HCT116 (cell line): Measurements from ENCODE around the gene RASGRF1. TPM values are rescaled to one million over a fixed set of nuclear protein-coding genes. Genes with fewer than 3 reads are reported as not detected.

ENCODE experiments used
- ATAC-seq: fragments of 200-7000 bp; cut with Tn5 transposase; 2 replicates; pipeline ENCODE4 v1.9.1; 2020; ENCODE audit warnings: mild to moderate bottlenecking, moderate library complexity
- BruUV-seq: library from RNA; stranded (reverse); fragments of 400-500 nt; replicated peaks from 2 replicates; lab custom pipeline; 2021; lab: Mats Ljungman, UMichigan
- CTCF ChIA-PET: fragments of 300-600 bp; sonication (Branson Sonifier 250); formaldehyde crosslinking; loops from one replicate; lab custom pipeline; 2021; ENCODE audit warnings: antibody characterized with exemption; lab: Charles Lee
- POLR2A ChIA-PET: fragments of 300-600, 350-600 bp; sonication (Branson Sonifier 250); formaldehyde crosslinking; loops from one replicate; lab custom pipeline; 2021; ENCODE audit warnings: antibody characterized with exemption; lab: Charles Lee
- RAD21 ChIA-PET, 2 experiments: fragments of 300-600 bp; sonication (Branson Sonifier 250); formaldehyde crosslinking; loops; one replicate each; lab custom pipeline; 2023; ENCODE audit warnings: low total read pairs in 2 of 2; ENCODE audit not compliant: uncharacterized antibody in 2 of 2, unreplicated experiment in 2 of 2, low non-redundant PET in 1 of 2; lab: Charles Lee
- DNase-seq: peaks from one replicate; pipeline ENCODE4 v3.0.0-alpha.2; 2010; ENCODE audit warnings: low read depth, low spot score
- H2AFZ ChIP-seq: fragments of 200-600 bp; shearing (Covaris generic), sonication (generic); 2 replicates; pipeline ENCODE4 v1.6.1; 2017; ENCODE audit warnings: low read depth, mixed run types, mixed read lengths, antibody characterized with exemption, low read length; ENCODE audit not compliant: poor library complexity, severe bottlenecking
- H3K27ac ChIP-seq: 2 replicates; pipeline ENCODE4 v1.5.1; 2012; ENCODE audit warnings: low read depth, low read length
- H3K27me3 ChIP-seq: fragments of 200-600 bp; sonication (generic); 2 replicates; pipeline ENCODE4 v1.6.1; 2016; ENCODE audit warnings: mixed run types, low read length, mixed read lengths; ENCODE audit not compliant: insufficient read depth
- H3K36me3 ChIP-seq, 2 experiments: fragments of 200-500 bp in 1 of 2; fragments of 200-600 bp in 1 of 2; sonication (Bioruptor generic) in 1 of 2; sonication (generic) in 1 of 2; 2 replicates each; pipeline versions ENCODE4 v1.5.1 to v1.6.1; 2014 to 2016; ENCODE audit warnings: low read length in 2 of 2, inconsistent platforms in 1 of 2, mixed read lengths in 1 of 2, mixed run types in 1 of 2; ENCODE audit not compliant: insufficient read depth in 2 of 2, control insufficient read depth in 1 of 2
- H3K4me1 ChIP-seq, 2 experiments: fragments of 200-600 bp in 1 of 2; sonication (generic) in 1 of 2; 2 replicates each; pipeline versions ENCODE4 v1.5.1 to v1.6.1; 2012 to 2017; ENCODE audit warnings: low read length in 2 of 2, inconsistent platforms in 1 of 2, mild to moderate bottlenecking in 1 of 2, mixed read lengths in 1 of 2, mixed run types in 1 of 2, moderate library complexity in 1 of 2; ENCODE audit not compliant: insufficient read depth in 2 of 2, control insufficient read depth in 1 of 2
- H3K4me2 ChIP-seq: fragments of 200-600 bp; sonication (generic); 2 replicates; pipeline ENCODE4 v1.6.1; 2017; ENCODE audit warnings: mixed run types, low read length, mixed read lengths
- H3K4me3 ChIP-seq, 2 experiments: fragments of 200-600 bp in 1 of 2; sonication (generic) in 1 of 2; replicated peaks in 1 of 2; 2 replicates each; pipeline ENCODE4 v1.5.1; 2011 to 2016; ENCODE audit warnings: low read length in 2 of 2, control low read depth in 1 of 2, low read depth in 1 of 2, mild to moderate bottlenecking in 1 of 2, mixed read lengths in 1 of 2, mixed run types in 1 of 2
- H3K79me2 ChIP-seq: fragments of 200-600 bp; sonication (generic); 2 replicates; pipeline ENCODE4 v1.6.1; 2017; ENCODE audit warnings: mild to moderate bottlenecking, mixed run types, low read length, moderate library complexity, mixed read lengths; ENCODE audit not compliant: insufficient read depth
- H3K9ac ChIP-seq: fragments of 200-600 bp; sonication (generic); 2 replicates; pipeline ENCODE4 v1.6.1; 2016; ENCODE audit warnings: low read length, mixed read lengths
- H3K9me2 ChIP-seq: fragments of 200-600 bp; sonication (generic), shearing (Covaris generic); 2 replicates; pipeline ENCODE4 v1.6.1; 2017; ENCODE audit warnings: mixed run types, mild to moderate bottlenecking, moderate library complexity; ENCODE audit not compliant: insufficient read depth
- H3K9me3 ChIP-seq, 2 experiments: fragments of 200-500 bp in 1 of 2; fragments of 200-600 bp in 1 of 2; sonication (Bioruptor generic) in 1 of 2; sonication (generic) in 1 of 2; 2 replicates each; pipeline ENCODE4 v1.6.1; 2014 to 2017; ENCODE audit warnings: low read length in 2 of 2, mixed read lengths in 2 of 2, inconsistent platforms in 1 of 2, low read depth in 1 of 2, mild to moderate bottlenecking in 1 of 2, mixed run types in 1 of 2, moderate library complexity in 1 of 2; ENCODE audit not compliant: control insufficient read depth in 1 of 2, insufficient read depth in 1 of 2
- H4K20me1 ChIP-seq: fragments of 200-600 bp; sonication (generic), shearing (Covaris generic); 2 replicates; pipeline ENCODE4 v1.6.1; 2017; ENCODE audit warnings: mixed run types, mild to moderate bottlenecking, moderate library complexity; ENCODE audit not compliant: insufficient read depth
- ATF3 ChIP-seq: IDR thresholded peaks from 2 replicates; pipeline ENCODE4 v1.6.1; 2012
- CBX3 ChIP-seq: IDR thresholded peaks from 2 replicates; pipeline ENCODE4 v1.6.1; 2012; ENCODE audit warnings: low read depth
- CEBPB ChIP-seq: IDR thresholded peaks from 2 replicates; pipeline ENCODE4 v1.6.1; 2012; ENCODE audit warnings: low read depth
- JUND ChIP-seq: IDR thresholded peaks from 2 replicates; pipeline ENCODE4 v1.6.1; 2012
- RAD21 ChIP-seq: IDR thresholded peaks from 2 replicates; pipeline ENCODE4 v1.6.1; 2012; ENCODE audit warnings: low read depth, mild to moderate bottlenecking
- SIN3A ChIP-seq: IDR thresholded peaks from 2 replicates; pipeline ENCODE4 v1.6.1; 2012; ENCODE audit warnings: low read depth
- SP1 ChIP-seq: IDR thresholded peaks from 2 replicates; pipeline ENCODE4 v1.6.1; 2012; ENCODE audit warnings: low read depth
- SRF ChIP-seq: IDR thresholded peaks from 2 replicates; pipeline ENCODE4 v1.6.1; 2012; ENCODE audit warnings: low read depth
- TCF7L2 ChIP-seq: IDR thresholded peaks from 2 replicates; pipeline ENCODE4 v1.7.0; 2011; ENCODE audit warnings: borderline replicate concordance, inconsistent platforms; ENCODE audit not compliant: insufficient read depth, insufficient read length; ENCODE audit errors: extremely low read depth
- YY1 ChIP-seq: IDR thresholded peaks from 2 replicates; pipeline ENCODE4 v1.6.1; 2011; ENCODE audit warnings: low read length, low read depth, moderate library complexity, mild to moderate bottlenecking; ENCODE audit not compliant: insufficient replicate concordance; ENCODE audit errors: extremely low read depth
- ZFX ChIP-seq: fragments of 450-650 bp; IDR thresholded peaks from 2 replicates; pipeline ENCODE4 v1.6.1; 2017
- ZNF274 ChIP-seq: fragments of 200-500 bp; sonication (Bioruptor generic); IDR thresholded peaks from 2 replicates; pipeline ENCODE4 v1.6.1; 2014; ENCODE audit warnings: mild to moderate bottlenecking, low read depth, low read length, inconsistent platforms
- intact Hi-C: fragments of 100-400 bp; cut with micrococcal nuclease; formaldehyde crosslinking; loops from 2 replicates; pipeline ENCODE4 v1.10.0; 2022
- total RNA-seq: library from RNA; stranded (reverse); gene quantifications from one replicate; pipeline ENCODE4 v1.2.1, GENCODE V29; 2021; ENCODE audit not compliant: unreplicated experiment
- TF ChIP-seq, protein P1 (sequence below): IDR thresholded peaks from 2 replicates; pipeline ENCODE4 v1.6.1; 2012; ENCODE audit warnings: low read depth
- TF ChIP-seq, protein P2 (sequence below), 3 experiments: fragments of 200-600 bp in 1 of 3; sonication (generic) in 1 of 3; IDR thresholded peaks in 2 of 3; conservative IDR thresholded peaks in 1 of 3; 2 replicates each; pipeline ENCODE4 v1.5.1; 2012 to 2017; ENCODE audit warnings: low read depth in 2 of 3, low read length in 2 of 3, antibody characterized with exemption in 1 of 3, borderline replicate concordance in 1 of 3, control low read depth in 1 of 3, mild to moderate bottlenecking in 1 of 3, mixed read lengths in 1 of 3, mixed run types in 1 of 3, moderate library complexity in 1 of 3; ENCODE audit not compliant: insufficient read depth in 1 of 3
- TF ChIP-seq, protein P3 (sequence below): IDR thresholded peaks from 2 replicates; pipeline ENCODE4 v1.6.1; 2011; ENCODE audit warnings: mild to moderate bottlenecking, low read length, moderate library complexity; ENCODE audit not compliant: insufficient replicate concordance; ENCODE audit errors: extremely low read depth

RASGRF1 gene
- total RNA-seq, 1 experiment from 2014 or later: 2.4 TPM

DNA sequence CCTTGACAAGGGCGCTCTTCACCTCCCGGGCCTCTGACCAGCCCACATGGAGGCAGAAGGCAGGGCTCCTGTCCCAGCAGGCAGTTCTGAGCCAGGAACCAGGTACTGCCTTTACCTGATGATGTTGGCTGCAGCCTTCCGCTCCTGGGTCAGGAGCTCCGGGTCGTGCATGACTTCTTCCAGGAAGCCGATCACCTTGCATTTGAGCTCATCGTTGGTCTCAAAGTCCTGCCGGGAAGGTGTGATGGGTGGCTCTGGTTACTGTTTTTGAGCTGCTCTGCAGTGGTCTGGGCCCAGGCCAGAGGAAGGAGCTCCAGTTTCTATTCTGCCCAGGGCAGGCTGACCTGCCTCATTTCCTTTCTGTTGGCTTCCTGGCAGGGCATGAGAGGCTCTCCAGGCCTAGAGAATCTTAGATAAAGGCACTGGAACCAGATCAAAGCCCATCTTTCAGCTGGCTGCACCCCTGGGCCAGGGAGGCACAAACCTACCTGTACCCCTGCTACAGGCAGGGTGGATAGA lies 92.5 kb downstream of the RASGRF1 start:
- Histone ChIP-seq H3K27ac (no peak overlapping the region; the same call in 1 of the 2 replicates), H3K79me2 (no peaks in the 10 kb centered on the region), H3K27me3 (no peaks in the 10 kb centered on the region), H3K36me3 (no peaks in the 10 kb centered on the region), H3K4me3 (no peak overlapping the region), H3K4me2 (no peak overlapping the region), H4K20me1 (no peaks in the 10 kb centered on the region), H3K9me3 (no peaks in the 10 kb centered on the region), H3K9me2 (no peaks in the 10 kb centered on the region), H3K9ac (no peak overlapping the region), H2AFZ (no peak overlapping the region), H3K4me1 (peaks cover 8 to 31% of the 10 kb centered on the region in 2 experiments)
- TF ChIP-seq ZFX (no peak), SIN3A (no peak), CBX3 (no peak), ATF3 (no peak), SRF (no peak), CEBPB (no peak), JUND (no peak), YY1 (no peak), SP1 (no peak), TCF7L2 (no peak), ZNF274 (no peak), RAD21 (no peak)
- TF ChIP-seq, protein P1, sequence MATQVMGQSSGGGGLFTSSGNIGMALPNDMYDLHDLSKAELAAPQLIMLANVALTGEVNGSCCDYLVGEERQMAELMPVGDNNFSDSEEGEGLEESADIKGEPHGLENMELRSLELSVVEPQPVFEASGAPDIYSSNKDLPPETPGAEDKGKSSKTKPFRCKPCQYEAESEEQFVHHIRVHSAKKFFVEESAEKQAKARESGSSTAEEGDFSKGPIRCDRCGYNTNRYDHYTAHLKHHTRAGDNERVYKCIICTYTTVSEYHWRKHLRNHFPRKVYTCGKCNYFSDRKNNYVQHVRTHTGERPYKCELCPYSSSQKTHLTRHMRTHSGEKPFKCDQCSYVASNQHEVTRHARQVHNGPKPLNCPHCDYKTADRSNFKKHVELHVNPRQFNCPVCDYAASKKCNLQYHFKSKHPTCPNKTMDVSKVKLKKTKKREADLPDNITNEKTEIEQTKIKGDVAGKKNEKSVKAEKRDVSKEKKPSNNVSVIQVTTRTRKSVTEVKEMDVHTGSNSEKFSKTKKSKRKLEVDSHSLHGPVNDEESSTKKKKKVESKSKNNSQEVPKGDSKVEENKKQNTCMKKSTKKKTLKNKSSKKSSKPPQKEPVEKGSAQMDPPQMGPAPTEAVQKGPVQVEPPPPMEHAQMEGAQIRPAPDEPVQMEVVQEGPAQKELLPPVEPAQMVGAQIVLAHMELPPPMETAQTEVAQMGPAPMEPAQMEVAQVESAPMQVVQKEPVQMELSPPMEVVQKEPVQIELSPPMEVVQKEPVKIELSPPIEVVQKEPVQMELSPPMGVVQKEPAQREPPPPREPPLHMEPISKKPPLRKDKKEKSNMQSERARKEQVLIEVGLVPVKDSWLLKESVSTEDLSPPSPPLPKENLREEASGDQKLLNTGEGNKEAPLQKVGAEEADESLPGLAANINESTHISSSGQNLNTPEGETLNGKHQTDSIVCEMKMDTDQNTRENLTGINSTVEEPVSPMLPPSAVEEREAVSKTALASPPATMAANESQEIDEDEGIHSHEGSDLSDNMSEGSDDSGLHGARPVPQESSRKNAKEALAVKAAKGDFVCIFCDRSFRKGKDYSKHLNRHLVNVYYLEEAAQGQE: no peak
- TF ChIP-seq, protein P2, sequence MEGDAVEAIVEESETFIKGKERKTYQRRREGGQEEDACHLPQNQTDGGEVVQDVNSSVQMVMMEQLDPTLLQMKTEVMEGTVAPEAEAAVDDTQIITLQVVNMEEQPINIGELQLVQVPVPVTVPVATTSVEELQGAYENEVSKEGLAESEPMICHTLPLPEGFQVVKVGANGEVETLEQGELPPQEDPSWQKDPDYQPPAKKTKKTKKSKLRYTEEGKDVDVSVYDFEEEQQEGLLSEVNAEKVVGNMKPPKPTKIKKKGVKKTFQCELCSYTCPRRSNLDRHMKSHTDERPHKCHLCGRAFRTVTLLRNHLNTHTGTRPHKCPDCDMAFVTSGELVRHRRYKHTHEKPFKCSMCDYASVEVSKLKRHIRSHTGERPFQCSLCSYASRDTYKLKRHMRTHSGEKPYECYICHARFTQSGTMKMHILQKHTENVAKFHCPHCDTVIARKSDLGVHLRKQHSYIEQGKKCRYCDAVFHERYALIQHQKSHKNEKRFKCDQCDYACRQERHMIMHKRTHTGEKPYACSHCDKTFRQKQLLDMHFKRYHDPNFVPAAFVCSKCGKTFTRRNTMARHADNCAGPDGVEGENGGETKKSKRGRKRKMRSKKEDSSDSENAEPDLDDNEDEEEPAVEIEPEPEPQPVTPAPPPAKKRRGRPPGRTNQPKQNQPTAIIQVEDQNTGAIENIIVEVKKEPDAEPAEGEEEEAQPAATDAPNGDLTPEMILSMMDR (IDR thresholded peaks at IDR 0.05 in 2 of 3, conservative IDR thresholded peaks at IDR 0.05 in 1 of 3; ENCODE audit: borderline replicate concordance in 1 of 3, insufficient read depth in 1 of 3, low read depth in 2 of 3, low read length in 2 of 3): no peak
- TF ChIP-seq, protein P3, sequence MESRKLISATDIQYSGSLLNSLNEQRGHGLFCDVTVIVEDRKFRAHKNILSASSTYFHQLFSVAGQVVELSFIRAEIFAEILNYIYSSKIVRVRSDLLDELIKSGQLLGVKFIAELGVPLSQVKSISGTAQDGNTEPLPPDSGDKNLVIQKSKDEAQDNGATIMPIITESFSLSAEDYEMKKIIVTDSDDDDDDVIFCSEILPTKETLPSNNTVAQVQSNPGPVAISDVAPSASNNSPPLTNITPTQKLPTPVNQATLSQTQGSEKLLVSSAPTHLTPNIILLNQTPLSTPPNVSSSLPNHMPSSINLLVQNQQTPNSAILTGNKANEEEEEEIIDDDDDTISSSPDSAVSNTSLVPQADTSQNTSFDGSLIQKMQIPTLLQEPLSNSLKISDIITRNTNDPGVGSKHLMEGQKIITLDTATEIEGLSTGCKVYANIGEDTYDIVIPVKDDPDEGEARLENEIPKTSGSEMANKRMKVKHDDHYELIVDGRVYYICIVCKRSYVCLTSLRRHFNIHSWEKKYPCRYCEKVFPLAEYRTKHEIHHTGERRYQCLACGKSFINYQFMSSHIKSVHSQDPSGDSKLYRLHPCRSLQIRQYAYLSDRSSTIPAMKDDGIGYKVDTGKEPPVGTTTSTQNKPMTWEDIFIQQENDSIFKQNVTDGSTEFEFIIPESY: no peak
- DNase-seq (no peak), ATAC-seq (no peak)
- no TSS peak for BruUV-seq
- ChIA-PET POLR2A (interaction anchor here (1.4 kb wide), 1 partner anchor 9 kb away, joined by 6 read pairs; no protein-coding TSS in a partner anchor), RAD21 (no interaction called here), CTCF (interaction anchor here (2.3 kb wide), 1 partner anchor 9 kb away, joined by 11 read pairs; no protein-coding TSS in a partner anchor)
- intact Hi-C loops: no loop called here
